Breast epithelium (tissue), 3 donors: Measurements from ENCODE around the gene CDK12.

Experiments
- POLR2A ChIP-seq: fragments of 450-650 bp; IDR thresholded peaks from one replicate; pipeline ENCODE4 v1.6.1; 2016; ENCODE audit warnings: antibody characterized with exemption, mild to moderate bottlenecking, moderate library complexity
- POLR2AphosphoS5 ChIP-seq, 3 donors: sonication (generic); formaldehyde crosslinking; IDR thresholded peaks; one replicate each; pipeline ENCODE4 v1.6.1; 2017; ENCODE audit warnings: antibody characterized with exemption in 3 of 3
- TF ChIP-seq, protein P1 (sequence below), 3 donors: fragments of 450-650 bp; IDR thresholded peaks; one replicate each; pipeline ENCODE4 v1.5.1; 2016 to 2017; ENCODE audit warnings: antibody characterized with exemption in 3 of 3, mild to moderate bottlenecking in 3 of 3, moderate library complexity in 3 of 3

DNA sequence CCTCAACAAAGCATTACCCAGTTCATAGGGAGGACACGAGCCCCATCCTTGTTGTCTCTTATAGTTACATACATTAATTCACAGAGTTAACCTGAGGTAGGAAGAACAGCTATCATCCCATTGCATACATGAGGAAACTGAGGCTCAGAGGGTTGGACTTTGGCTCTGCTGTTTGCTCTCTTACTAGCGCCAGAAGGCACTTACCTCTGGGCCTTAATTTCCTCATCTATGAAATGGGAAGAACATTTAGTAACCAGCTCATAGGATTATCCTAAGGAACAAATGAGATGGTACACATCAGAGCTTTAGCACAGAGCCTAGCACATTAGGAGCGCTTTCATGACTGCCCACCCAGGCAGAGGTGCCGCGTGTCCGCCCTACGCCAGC lies 118.8 kb downstream of the CDK12 start:
- TF ChIP-seq, protein P1, sequence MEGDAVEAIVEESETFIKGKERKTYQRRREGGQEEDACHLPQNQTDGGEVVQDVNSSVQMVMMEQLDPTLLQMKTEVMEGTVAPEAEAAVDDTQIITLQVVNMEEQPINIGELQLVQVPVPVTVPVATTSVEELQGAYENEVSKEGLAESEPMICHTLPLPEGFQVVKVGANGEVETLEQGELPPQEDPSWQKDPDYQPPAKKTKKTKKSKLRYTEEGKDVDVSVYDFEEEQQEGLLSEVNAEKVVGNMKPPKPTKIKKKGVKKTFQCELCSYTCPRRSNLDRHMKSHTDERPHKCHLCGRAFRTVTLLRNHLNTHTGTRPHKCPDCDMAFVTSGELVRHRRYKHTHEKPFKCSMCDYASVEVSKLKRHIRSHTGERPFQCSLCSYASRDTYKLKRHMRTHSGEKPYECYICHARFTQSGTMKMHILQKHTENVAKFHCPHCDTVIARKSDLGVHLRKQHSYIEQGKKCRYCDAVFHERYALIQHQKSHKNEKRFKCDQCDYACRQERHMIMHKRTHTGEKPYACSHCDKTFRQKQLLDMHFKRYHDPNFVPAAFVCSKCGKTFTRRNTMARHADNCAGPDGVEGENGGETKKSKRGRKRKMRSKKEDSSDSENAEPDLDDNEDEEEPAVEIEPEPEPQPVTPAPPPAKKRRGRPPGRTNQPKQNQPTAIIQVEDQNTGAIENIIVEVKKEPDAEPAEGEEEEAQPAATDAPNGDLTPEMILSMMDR (IDR thresholded peaks at IDR 0.05) = no peak
- TF ChIP-seq POLR2A (no peak), POLR2AphosphoS5 (IDR thresholded peaks at IDR 0.05) (no peak)
